GM12891 (cell line): ENCODE data around the gene TAS1R2.
A peak's percentile ranks its signal among the peaks of the same experiment; 100 is the strongest.

Source experiments
- DNase-seq: peaks from one replicate; pipeline ENCODE4 v3.0.0; 2011; ENCODE audit warnings: low spot score; ENCODE audit not compliant: insufficient read length
- FAIRE-seq: peaks from 2 replicates; lab custom pipeline; 2011; peaks lifted over from hg19 to GRCh38; lab: Jason Lieb, UNC
- PAX5 ChIP-seq: IDR thresholded peaks from 2 replicates; pipeline ENCODE4 v1.6.1; 2011; ENCODE audit warnings: low read length, moderate library complexity, mild to moderate bottlenecking; ENCODE audit not compliant: insufficient read depth, severe bottlenecking
- POLR2A ChIP-seq: IDR thresholded peaks from 2 replicates; pipeline ENCODE4 v1.6.1; 2011; ENCODE audit warnings: low read depth, low read length, control low read depth
- POLR2AphosphoS5 ChIP-seq: IDR thresholded peaks from 2 replicates; pipeline ENCODE4 v1.6.1; 2011; ENCODE audit warnings: low read depth, low read length, control low read depth
- POU2F2 ChIP-seq: IDR thresholded peaks from 2 replicates; pipeline ENCODE4 v1.6.1; 2011; ENCODE audit warnings: low read depth, mild to moderate bottlenecking, control low read depth, low read length, moderate library complexity
- SPI1 ChIP-seq: IDR thresholded peaks from 2 replicates; pipeline ENCODE4 v1.6.1; 2011; ENCODE audit warnings: low read depth, low read length, control low read depth
- TAF1 ChIP-seq: IDR thresholded peaks from 2 replicates; pipeline ENCODE4 v1.6.1; 2011; ENCODE audit warnings: low read depth, low read length, control low read depth

TAS1R2 gene

DNA sequence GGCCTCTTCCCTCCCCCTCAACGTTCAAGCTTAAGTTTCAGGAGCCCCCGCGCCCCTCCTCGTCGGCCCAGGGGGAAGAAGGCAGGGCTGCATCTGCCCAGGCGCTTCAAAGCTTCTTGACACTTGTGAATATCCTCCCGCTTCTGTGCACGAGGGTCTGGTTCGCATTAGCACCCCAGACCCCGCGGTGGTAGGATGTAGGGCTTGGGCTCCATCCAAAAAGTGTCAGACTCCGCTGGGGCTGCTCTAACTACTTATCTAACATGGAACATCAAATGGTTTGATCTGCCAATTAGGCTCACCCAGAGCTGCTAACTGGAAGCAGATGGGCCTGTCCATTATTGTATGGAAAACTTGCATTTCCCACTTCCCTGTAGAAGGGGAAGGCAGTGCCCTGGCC, 28.9 kb downstream of the TAS1R2 start:
- FAIRE-seq (no peak), DNase-seq (no peak)
- TF ChIP-seq POLR2AphosphoS5 (no peak), POU2F2 (no peak), TAF1 (no peak), SPI1 (no peak), PAX5 (no peak), POLR2A (no peak)

DNA sequence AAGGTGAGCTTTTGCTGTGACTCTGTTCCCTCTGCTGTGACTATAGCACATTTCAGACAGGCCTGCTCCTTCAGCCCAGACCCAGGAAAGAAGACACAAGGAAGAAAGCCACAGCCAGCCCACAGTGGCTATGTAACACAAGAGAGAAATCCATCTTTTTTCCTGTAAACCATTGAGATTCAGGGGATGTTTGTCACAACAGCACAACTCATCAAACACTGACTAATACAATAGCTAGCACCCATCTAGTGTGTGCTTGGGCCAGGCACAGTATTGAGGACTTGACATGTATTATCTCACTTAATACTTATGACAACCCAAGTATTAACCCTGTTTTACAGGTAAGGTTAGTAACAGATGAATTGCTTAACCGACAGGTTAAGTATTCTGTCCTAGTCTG, 29.8 kb downstream of the TAS1R2 start:
- DNase-seq (no peak), FAIRE-seq (no peak)
- TF ChIP-seq POLR2AphosphoS5, result no peak
- TF ChIP-seq SPI1, result no peak
- no peak for TF ChIP-seq POLR2A
- no peak for TF ChIP-seq TAF1
- no peak for TF ChIP-seq PAX5
- no peak for TF ChIP-seq POU2F2

- no peak for TF ChIP-seq PAX5
- no peak for TF ChIP-seq POLR2A
- TF ChIP-seq SPI1, result no peak
- no peak for TF ChIP-seq POLR2AphosphoS5
- no peak for TF ChIP-seq POU2F2
- no peak for TF ChIP-seq TAF1
- FAIRE-seq (no peak), DNase-seq (no peak)
Measured at GRCh38 chr1:18828224-18828623, 31.2 kb downstream of the TAS1R2 start.

- FAIRE-seq, result no peak
- TF ChIP-seq POLR2AphosphoS5, result no peak
- no peak for TF ChIP-seq PAX5
- TF ChIP-seq POLR2A, result no peak
- no peak for TF ChIP-seq POU2F2
- no peak for TF ChIP-seq TAF1
- no peak for TF ChIP-seq SPI1
- DNase-seq, result no peak
Measured at GRCh38 chr1:18823438-18823837, 36.0 kb downstream of the TAS1R2 start.

- peak; percentile 66 for FAIRE-seq
- TF ChIP-seq POLR2A (no peak), SPI1 (no peak), PAX5 (no peak), POU2F2 (no peak), TAF1 (no peak), POLR2AphosphoS5 (no peak)
- DNase-seq, result peak; percentile 84
Measured at GRCh38 chr1:18820791-18821641, 38.4 kb downstream of the TAS1R2 start.

DNA sequence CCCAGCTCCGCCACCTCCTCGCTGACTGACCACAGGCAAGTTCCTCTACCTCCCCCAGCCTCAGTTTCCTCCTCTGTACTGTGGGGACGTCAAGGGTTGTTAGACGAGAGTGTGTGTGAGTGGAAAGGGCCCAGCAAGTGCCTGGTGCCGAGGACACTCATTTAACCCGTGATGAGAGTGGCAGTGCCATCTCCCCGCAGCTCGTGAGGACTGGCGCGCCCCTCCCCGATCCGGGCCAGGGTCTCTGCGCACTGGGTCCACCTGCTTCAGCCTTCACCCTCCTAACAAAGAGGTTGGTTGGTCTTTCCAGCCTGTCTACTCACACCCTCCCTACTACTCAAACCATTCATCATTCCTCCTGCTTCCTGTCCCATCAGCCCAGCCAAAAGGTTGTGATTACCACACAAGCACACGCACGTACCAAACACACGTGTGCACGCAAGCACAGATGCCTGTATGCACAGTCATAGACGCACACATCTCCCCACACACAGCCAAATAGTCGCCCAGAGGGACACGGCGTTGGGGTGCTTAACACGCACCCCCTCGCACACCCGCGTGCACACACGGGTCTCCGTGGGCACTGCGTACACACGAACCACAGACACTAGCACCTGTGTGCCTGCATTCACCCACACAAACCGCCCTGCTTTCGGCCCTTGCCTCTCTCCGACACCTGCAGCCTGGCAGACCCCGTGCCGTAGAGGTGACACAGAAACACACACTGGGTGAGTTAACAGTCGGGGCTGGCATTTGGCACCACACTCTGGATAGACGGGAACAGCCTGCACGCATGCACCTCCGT, 39.3 kb downstream of the TAS1R2 start:
- no peak for TF ChIP-seq SPI1
- no peak for TF ChIP-seq PAX5
- TF ChIP-seq TAF1, result no peak
- TF ChIP-seq POLR2AphosphoS5, result no peak
- no peak for TF ChIP-seq POLR2A
- no peak for TF ChIP-seq POU2F2
- DNase-seq, result no peak
- FAIRE-seq, result no peak

DNA sequence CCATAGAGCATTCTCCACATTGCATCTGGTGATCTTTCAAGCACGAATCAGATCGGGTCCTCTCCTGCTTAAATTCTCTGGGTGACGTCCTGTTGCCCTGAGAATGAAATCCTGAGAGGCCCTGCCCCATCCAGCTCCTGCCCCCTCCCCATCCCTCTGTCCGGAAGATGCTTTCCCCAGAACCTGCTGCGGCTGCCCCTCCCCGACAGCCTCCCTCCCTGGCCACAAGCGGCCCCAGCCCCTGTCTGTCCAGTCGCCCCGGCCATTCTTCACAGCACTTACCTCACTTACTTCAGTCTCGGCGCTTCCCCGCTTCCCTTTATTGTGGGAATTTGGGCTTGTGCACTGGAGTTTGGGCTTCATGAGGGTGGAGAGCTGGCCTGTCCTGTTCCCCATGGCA, 40.3 kb downstream of the TAS1R2 start:
- no peak for FAIRE-seq
- DNase-seq, result no peak
- TF ChIP-seq PAX5 (no peak), POLR2AphosphoS5 (no peak), POU2F2 (no peak), SPI1 (no peak), TAF1 (no peak), POLR2A (no peak)

DNA sequence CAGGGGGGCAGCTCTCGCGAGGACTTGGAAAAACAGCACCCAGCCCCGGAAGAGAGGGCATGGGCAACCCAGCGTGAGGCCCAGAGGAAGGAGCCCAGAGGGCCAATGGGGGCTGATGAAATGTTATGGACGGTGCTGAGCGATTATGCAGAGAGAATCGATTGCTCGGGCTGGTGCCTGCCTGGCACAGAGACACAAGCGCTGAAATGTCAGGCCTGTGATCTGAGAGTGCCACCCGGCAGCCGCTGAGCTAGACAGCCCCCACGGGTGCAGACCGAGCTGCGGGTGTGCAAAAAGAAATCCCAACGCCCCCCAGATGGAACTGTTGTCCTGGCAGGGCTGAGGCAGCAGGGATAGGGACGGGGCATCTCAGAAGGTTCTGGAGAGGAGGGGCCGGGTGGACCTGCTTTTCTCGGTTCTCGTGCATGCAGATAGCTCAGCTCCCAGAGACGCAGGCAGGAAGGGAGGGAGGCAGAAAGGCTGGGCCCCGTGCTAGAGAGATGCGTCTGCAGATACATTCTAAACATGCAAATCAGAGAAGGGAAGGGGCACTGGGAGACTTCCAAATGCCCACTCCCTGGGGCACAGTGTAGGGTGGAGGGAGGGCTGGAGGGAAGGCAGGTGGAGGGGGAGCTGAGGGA, 41.5 kb downstream of the TAS1R2 start:
- no peak for DNase-seq
- TF ChIP-seq POLR2A, result no peak
- TF ChIP-seq SPI1, result no peak
- TF ChIP-seq TAF1, result no peak
- no peak for TF ChIP-seq POU2F2
- no peak for TF ChIP-seq PAX5
- FAIRE-seq, result no peak

DNA sequence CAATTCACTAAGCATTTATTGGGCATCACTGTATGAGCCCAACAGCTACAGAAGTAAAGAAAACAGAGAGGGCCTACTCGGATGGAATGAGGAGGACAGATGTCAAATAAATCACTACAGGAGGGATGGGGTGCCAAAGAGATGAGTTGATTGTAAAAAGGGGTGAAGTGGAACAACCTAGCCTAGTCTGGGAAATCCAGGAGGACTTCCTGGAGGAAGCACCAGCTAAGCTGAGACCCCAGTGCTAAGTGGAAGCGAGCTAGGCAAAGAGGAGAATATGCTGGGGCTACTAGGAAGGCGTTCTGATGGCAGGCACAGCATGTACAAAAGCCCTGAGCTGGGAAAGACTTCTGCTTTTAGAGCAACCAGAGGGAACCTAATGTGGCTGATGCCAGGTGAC, 42.1 kb downstream of the TAS1R2 start:
- DNase-seq (no peak), FAIRE-seq (no peak)
- TF ChIP-seq POLR2A, result no peak
- TF ChIP-seq POU2F2, result no peak
- no peak for TF ChIP-seq SPI1
- no peak for TF ChIP-seq TAF1
- no peak for TF ChIP-seq POLR2AphosphoS5
- TF ChIP-seq PAX5, result no peak
